Sigmoid colon (tissue), 7 donors: Measurements from ENCODE around the gene TREML2. TPM values are rescaled to one million over a fixed set of nuclear protein-coding genes. Genes with fewer than 3 reads are reported as not detected.

Experiments
- DNase-seq: peaks from one replicate; pipeline ENCODE4 v3.0.0-alpha.2; 2019
- H3K27ac ChIP-seq, 4 donors: fragments of 200-600 bp; sonication (generic); one replicate each; pipeline ENCODE4 v1.5.1; 2016 to 2019; ENCODE audit warnings: mild to moderate bottlenecking in 1 of 4
- H3K27me3 ChIP-seq, 3 donors: fragments of 200-600 bp; sonication (generic); one replicate each; pipeline ENCODE4 v1.5.1; 2019; ENCODE audit warnings: mild to moderate bottlenecking in 1 of 3
- H3K36me3 ChIP-seq, 4 donors: fragments of 200-600 bp; sonication (generic); one replicate each; pipeline ENCODE4 v1.5.1; 2016 to 2019
- H3K4me1 ChIP-seq, 4 donors: fragments of 200-600 bp; sonication (generic); one replicate each; pipeline ENCODE4 v1.5.1; 2017 to 2019
- H3K4me3 ChIP-seq, 4 donors: fragments of 200-600 bp; sonication (generic); one replicate each; pipeline ENCODE4 v1.5.1; 2017 to 2019; ENCODE audit warnings: mild to moderate bottlenecking in 2 of 4, moderate library complexity in 1 of 4
- H3K9me3 ChIP-seq, 4 donors: fragments of 200-600 bp in 3 of 4; sonication (generic) in 3 of 4; one replicate each; pipeline versions ENCODE4 v1.5.1 to v1.6.1; 2013 to 2019
- CTCF ChIP-seq, 4 experiments: fragments of 450-650 bp in 3 of 4; fragments of 200-600 bp in 1 of 4; IDR thresholded peaks; one replicate each; pipeline ENCODE4 v1.5.1; 2016 to 2019; ENCODE audit warnings: antibody characterized with exemption in 4 of 4, mild to moderate bottlenecking in 3 of 4, moderate library complexity in 2 of 4
- EP300 ChIP-seq, 4 donors: sonication (generic); formaldehyde crosslinking; IDR thresholded peaks; one replicate each; pipeline ENCODE4 v1.6.1; 2017; ENCODE audit warnings: antibody characterized with exemption in 4 of 4
- POLR2A ChIP-seq, 2 donors: fragments of 450-650 bp; IDR thresholded peaks; one replicate each; pipeline ENCODE4 v1.6.1; 2016; ENCODE audit warnings: antibody characterized with exemption in 2 of 2, mild to moderate bottlenecking in 2 of 2, moderate library complexity in 2 of 2
- POLR2AphosphoS5 ChIP-seq, 4 donors: sonication (generic); formaldehyde crosslinking; IDR thresholded peaks; one replicate each; pipeline ENCODE4 v1.6.1; 2017; ENCODE audit warnings: antibody characterized with exemption in 4 of 4
- WGBS, 2 donors: extraction: QIAGEN DNeasy Blood & Tissue Kit; methylation state at CpG; one replicate each; pipeline ENCODE4 v1.1.7; 2013; 5-methylcytosine and 5-hydroxymethylcytosine counted together
- intact Hi-C: fragments of 100-400 bp; cut with DNase I; formaldehyde crosslinking; loops from one replicate; pipeline ENCODE4 v1.15.1; 2023
- polyA plus RNA-seq, 3 donors: library from polyadenylated mRNA; stranded (reverse); fragments of 200-250 nt; gene quantifications; one replicate each; pipeline ENCODE4 v1.2.3, GENCODE V29; 2013
- total RNA-seq, 4 donors: library from RNA; depleted of rRNA; stranded (reverse); fragments of >200 nt; gene quantifications; one replicate each; pipeline ENCODE4 v1.1.0, GENCODE V29; 2016
- donor health status: healthy with polysubstance abuse.
- donor health status: Bipolar disorder and iron deficiency.
- donor health status: healthy.

The TREML2 gene
- total and polyA plus RNA-seq, 7 donors = 3.7 TPM; not detected in 6

- H3K4me3 ChIP-seq = no peak overlapping the region
- H3K4me1 ChIP-seq = peaks cover 0 to 3% (median 0%) of the 10 kb centered on the region in 4 donors
- peaks cover 4 to 29% (median 12%) of the 10 kb centered on the region in 3 donors for H3K27me3 ChIP-seq
- H3K36me3 ChIP-seq = no peaks in the 10 kb centered on the region
- intact Hi-C loops = no loop called here
- 77 to 84% methylated on average over 5 of the region's 5 CpGs for WGBS, 2 donors
- no peaks in the 10 kb centered on the region for H3K9me3 ChIP-seq
- DNase-seq = no peak
- no peak for TF ChIP-seq CTCF (IDR thresholded peaks at IDR 0.05)
- TF ChIP-seq POLR2A (IDR thresholded peaks at IDR 0.05) = no peak
- no peak for TF ChIP-seq POLR2AphosphoS5 (IDR thresholded peaks at IDR 0.05)
- TF ChIP-seq EP300 (IDR thresholded peaks at IDR 0.05) = no peak
- H3K27ac ChIP-seq = no peak overlapping the region
Observed at GRCh38 chr6:41237128-41237527, 36.2 kb upstream of the TREML2 start.

DNA sequence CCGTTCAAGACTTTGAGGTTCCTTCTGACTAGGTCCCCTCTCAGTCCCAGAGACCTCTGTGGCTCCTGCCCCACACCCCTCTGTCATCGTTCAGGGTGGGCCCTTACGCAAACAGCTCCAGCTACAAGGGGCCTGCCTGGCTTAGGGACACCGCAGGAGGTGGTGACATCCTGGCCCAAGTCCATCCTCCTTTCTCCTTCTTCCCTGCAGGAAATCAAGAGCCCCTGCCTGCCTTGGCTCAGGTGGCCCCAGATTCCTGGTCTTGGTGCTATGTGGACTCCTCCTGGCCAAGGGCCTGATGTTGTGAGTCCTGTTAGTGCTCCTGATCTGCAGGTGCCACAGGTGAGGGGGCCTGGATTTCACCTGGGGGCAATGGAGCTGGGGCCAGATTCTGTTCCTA lies 35.3 kb upstream of the TREML2 start:
- H3K27me3 ChIP-seq = peaks cover 4 to 25% (median 12%) of the 10 kb centered on the region in 3 donors
- H3K4me1 ChIP-seq = peaks cover 0 to 3% (median 0%) of the 10 kb centered on the region in 4 donors
- TF ChIP-seq POLR2A (IDR thresholded peaks at IDR 0.05) = no peak
- TF ChIP-seq CTCF (IDR thresholded peaks at IDR 0.05) = no peak
- no peak for TF ChIP-seq EP300 (IDR thresholded peaks at IDR 0.05)
- TF ChIP-seq POLR2AphosphoS5 (IDR thresholded peaks at IDR 0.05) = no peak
- DNase-seq = no peak
- intact Hi-C loops = no loop called here
- H3K9me3 ChIP-seq = no peaks in the 10 kb centered on the region
- H3K27ac ChIP-seq = no peak overlapping the region
- H3K4me3 ChIP-seq = no peak overlapping the region
- 83 to 84% methylated on average over 4 of the region's 4 CpGs for WGBS, 2 donors
- no peaks in the 10 kb centered on the region for H3K36me3 ChIP-seq

DNA sequence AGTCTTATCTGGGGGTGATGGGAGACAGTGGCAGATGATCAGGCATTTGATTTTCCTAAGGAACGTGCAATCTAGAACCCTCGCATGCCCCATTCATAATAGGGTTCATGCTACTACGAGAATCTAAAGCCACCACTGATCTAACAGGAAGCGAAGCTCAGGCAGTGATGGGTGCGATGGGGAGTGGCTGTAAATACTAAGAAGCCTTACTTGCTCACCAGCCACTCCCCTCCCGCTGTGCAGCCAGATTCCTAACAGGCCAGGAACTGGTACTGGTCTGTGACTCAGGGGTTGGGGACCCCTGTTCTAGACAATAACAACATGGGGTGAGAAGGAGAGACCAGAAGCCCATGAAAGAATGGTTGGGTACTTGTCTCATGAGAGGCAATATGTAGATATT lies 31.7 kb upstream of the TREML2 start:
- 65 to 79% methylated on average over 6 of the region's 6 CpGs for WGBS, 2 donors
- intact Hi-C loops = no loop called here
- no peak for DNase-seq

DNA sequence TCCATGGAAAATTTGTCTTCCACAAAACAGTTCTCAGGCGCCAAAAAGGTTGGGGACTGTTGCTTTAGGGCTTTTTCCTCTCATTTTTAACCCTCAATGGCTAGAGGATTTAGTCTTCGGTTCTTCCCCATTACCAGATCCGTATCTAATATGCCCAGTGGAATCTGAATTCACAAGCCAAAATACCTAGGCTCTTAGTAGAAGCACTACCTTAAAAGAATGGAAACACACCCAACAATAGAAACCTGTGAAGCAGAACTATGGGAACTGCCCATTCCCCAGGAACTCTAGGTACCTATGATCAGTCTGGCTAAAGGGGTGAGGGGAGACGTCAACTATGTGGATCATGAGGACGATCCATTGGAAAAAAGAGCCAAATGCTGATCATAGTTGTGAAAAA lies 30.3 kb upstream of the TREML2 start:
- peaks cover 0 to 5% (median 0%) of the 10 kb centered on the region in 3 donors for H3K27me3 ChIP-seq
- intact Hi-C loops = no loop called here
- TF ChIP-seq CTCF (IDR thresholded peaks at IDR 0.05) = no peak
- no peak for TF ChIP-seq EP300 (IDR thresholded peaks at IDR 0.05)
- no peak for TF ChIP-seq POLR2A (IDR thresholded peaks at IDR 0.05)
- no peak for TF ChIP-seq POLR2AphosphoS5 (IDR thresholded peaks at IDR 0.05)
- no peak overlapping the region for H3K27ac ChIP-seq
- H3K9me3 ChIP-seq = no peaks in the 10 kb centered on the region
- 72 to 95% methylated on average over 5 of the region's 5 CpGs for WGBS, 2 donors
- H3K36me3 ChIP-seq = no peaks in the 10 kb centered on the region
- H3K4me1 ChIP-seq = no peaks in the 10 kb centered on the region
- no peak for DNase-seq
- no peak overlapping the region for H3K4me3 ChIP-seq

More for the DNA sequence above, 31.7 kb upstream of the TREML2 start:
- TF ChIP-seq POLR2A (IDR thresholded peaks at IDR 0.05) = no peak
- TF ChIP-seq POLR2AphosphoS5 (IDR thresholded peaks at IDR 0.05) = no peak
- TF ChIP-seq CTCF (IDR thresholded peaks at IDR 0.05) = no peak
- no peak for TF ChIP-seq EP300 (IDR thresholded peaks at IDR 0.05)
- Histone ChIP-seq H3K27me3 (peaks cover 0 to 5% (median 0%) of the 10 kb centered on the region in 3 donors), H3K36me3 (no peaks in the 10 kb centered on the region), H3K4me1 (no peaks in the 10 kb centered on the region), H3K4me3 (no peak overlapping the region), H3K9me3 (no peaks in the 10 kb centered on the region), H3K27ac (no peak overlapping the region)

GRCh38 chr6:41229721-41230120 lies 28.8 kb upstream of the TREML2 start:
- no peaks in the 10 kb centered on the region for H3K36me3 ChIP-seq
- 91 to 94% methylated on average over 4 of the region's 4 CpGs for WGBS, 2 donors
- H3K4me3 ChIP-seq = no peak overlapping the region
- intact Hi-C loops = no loop called here
- H3K27ac ChIP-seq = no peak overlapping the region
- no peaks in the 10 kb centered on the region for H3K4me1 ChIP-seq
- no peak for DNase-seq
- H3K9me3 ChIP-seq = no peaks in the 10 kb centered on the region
- no peak for TF ChIP-seq POLR2A (IDR thresholded peaks at IDR 0.05)
- TF ChIP-seq CTCF (IDR thresholded peaks at IDR 0.05) = no peak
- no peak for TF ChIP-seq POLR2AphosphoS5 (IDR thresholded peaks at IDR 0.05)
- TF ChIP-seq EP300 (IDR thresholded peaks at IDR 0.05) = no peak
- H3K27me3 ChIP-seq = peaks cover 0 to 7% (median 0%) of the 10 kb centered on the region in 3 donors
